ENCODE data around the gene VOPP1.
"Not testable (repeated sequence)": the region's sequence is repeated elsewhere in the genome, so short reads cannot be mapped to it uniquely, and the experiment has no call there.

VOPP1 gene

GRCh38 chr7:55588379-55588699, 16.0 kb upstream of the VOPP1 start:
- DNase-seq (ENCODE audit: low read depth, low spot score) = no peak
- H3K4me3 ChIP-seq (ENCODE audit: low read length) = no peak overlapping the region

- no peak overlapping the region for H3K4me3 ChIP-seq (ENCODE audit: low read length)
- no peak for DNase-seq (ENCODE audit: low read depth, low spot score)
These were observed 15.5 kb upstream of the VOPP1 start for GRCh38 chr7:55587687-55588378.

- peak; percentile 28 for DNase-seq (ENCODE audit: low read depth, low spot score)
- not testable (repeated sequence) for H3K4me3 ChIP-seq (ENCODE audit: low read length)
These were observed 10.4 kb upstream of the VOPP1 start for GRCh38 chr7:55582656-55583055.

- no peak for DNase-seq (ENCODE audit: low read depth, low spot score)
- no peak overlapping the region for H3K4me3 ChIP-seq (ENCODE audit: low read length)
These were observed 4.5 kb upstream of the VOPP1 start for GRCh38 chr7:55576753-55577152.

- no peak for DNase-seq (ENCODE audit: low read depth, low spot score)
- H3K4me3 ChIP-seq (ENCODE audit: low read length) = no peak overlapping the region
These were observed 3.4 kb upstream of the VOPP1 start for GRCh38 chr7:55575733-55576132.

GRCh38 chr7:55575098-55575497, 2.8 kb upstream of the VOPP1 start:
- H3K4me3 ChIP-seq (ENCODE audit: low read length) = no peak overlapping the region
- DNase-seq (ENCODE audit: low read depth, low spot score) = no peak

GRCh38 chr7:55574051-55574717, 1.9 kb upstream of the VOPP1 start:
- peak; percentile 25 for DNase-seq (ENCODE audit: low read depth, low spot score)
- H3K4me3 ChIP-seq (ENCODE audit: low read length) = no peak overlapping the region

GRCh38 chr7:55573234-55573900, 1.1 kb upstream of the VOPP1 start:
- H3K4me3 ChIP-seq (ENCODE audit: low read length) = no peak overlapping the region
- DNase-seq (ENCODE audit: low read depth, low spot score) = no peak

- peak; percentile 42 for DNase-seq (ENCODE audit: low read depth, low spot score)
- peak overlapping the region; percentile 59 for H3K4me3 ChIP-seq (ENCODE audit: low read length)
These were observed 558 bp downstream of the VOPP1 start for GRCh38 chr7:55571511-55572377.

GRCh38 chr7:55570939-55571338, 1.4 kb downstream of the VOPP1 start:
- H3K4me3 ChIP-seq (ENCODE audit: low read length) = peak overlapping the region; percentile 59
- DNase-seq (ENCODE audit: low read depth, low spot score) = no peak

GRCh38 chr7:55570218-55570873, 2.0 kb downstream of the VOPP1 start:
- no peak overlapping the region for H3K4me3 ChIP-seq (ENCODE audit: low read length)
- DNase-seq (ENCODE audit: low read depth, low spot score) = no peak

- H3K4me3 ChIP-seq (ENCODE audit: low read length) = no peak overlapping the region
These were observed 2.5 kb downstream of the VOPP1 start for GRCh38 chr7:55569797-55570196.

GRCh38 chr7:55569269-55569663, 3.0 kb downstream of the VOPP1 start:
- no peak for DNase-seq (ENCODE audit: low read depth, low spot score)
- no peak overlapping the region for H3K4me3 ChIP-seq (ENCODE audit: low read length)

More at GRCh38 chr7:55569797-55570196, 2.5 kb downstream of the VOPP1 start:
- DNase-seq (ENCODE audit: low read depth, low spot score) = no peak

- DNase-seq (ENCODE audit: low read depth, low spot score) = no peak
- no peak overlapping the region for H3K4me3 ChIP-seq (ENCODE audit: low read length)
These were observed 3.6 kb downstream of the VOPP1 start for GRCh38 chr7:55568613-55569268.

GRCh38 chr7:55567571-55567970, 4.7 kb downstream of the VOPP1 start:
- H3K4me3 ChIP-seq (ENCODE audit: low read length) = no peak overlapping the region
- DNase-seq (ENCODE audit: low read depth, low spot score) = no peak

- peak; percentile 55 for DNase-seq (ENCODE audit: low read depth, low spot score)
- no peak overlapping the region for H3K4me3 ChIP-seq (ENCODE audit: low read length)
These were observed 6.6 kb downstream of the VOPP1 start for GRCh38 chr7:55565681-55566080.

- H3K4me3 ChIP-seq (ENCODE audit: low read length) = no peak overlapping the region
- no peak for DNase-seq (ENCODE audit: low read depth, low spot score)
These were observed 8.5 kb downstream of the VOPP1 start for GRCh38 chr7:55563596-55564325.

GRCh38 chr7:55561690-55562089, 10.6 kb downstream of the VOPP1 start:
- DNase-seq (ENCODE audit: low read depth, low spot score) = no peak
- no peak overlapping the region for H3K4me3 ChIP-seq (ENCODE audit: low read length)
